GM21619 (cell line): Measurements from ENCODE around the gene CFAP221.
"Not testable (repeated sequence)": the region's sequence is repeated elsewhere in the genome, so short reads cannot be mapped to it uniquely, and the experiment has no call there.

Experiments
- ATAC-seq: cut with Tn5 transposase; IDR thresholded peaks from one replicate; pipeline ENCODE4 v1.9.1; 2021; ENCODE audit not compliant: unreplicated experiment

Gene CFAP221

DNA sequence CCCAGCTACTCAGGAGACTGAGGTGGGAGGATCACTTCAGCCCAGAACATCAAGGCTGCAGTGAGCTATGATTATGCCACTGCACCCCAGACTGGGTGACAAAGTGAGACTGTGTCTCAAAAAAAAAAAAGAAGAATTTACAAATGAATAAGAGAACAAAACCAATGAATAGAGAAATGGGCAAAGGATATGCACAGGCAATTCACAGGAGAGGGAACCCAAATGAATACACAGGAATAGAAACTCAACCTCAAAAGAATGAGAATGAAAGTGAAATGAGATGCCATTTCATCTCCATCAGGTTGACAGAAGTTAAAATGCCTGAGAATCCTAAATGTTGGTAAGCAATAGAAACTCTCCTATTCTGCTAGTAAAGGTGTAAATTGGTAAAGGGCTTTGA, 40.2 kb downstream of the CFAP221 start:
- no peak for ATAC-seq

DNA sequence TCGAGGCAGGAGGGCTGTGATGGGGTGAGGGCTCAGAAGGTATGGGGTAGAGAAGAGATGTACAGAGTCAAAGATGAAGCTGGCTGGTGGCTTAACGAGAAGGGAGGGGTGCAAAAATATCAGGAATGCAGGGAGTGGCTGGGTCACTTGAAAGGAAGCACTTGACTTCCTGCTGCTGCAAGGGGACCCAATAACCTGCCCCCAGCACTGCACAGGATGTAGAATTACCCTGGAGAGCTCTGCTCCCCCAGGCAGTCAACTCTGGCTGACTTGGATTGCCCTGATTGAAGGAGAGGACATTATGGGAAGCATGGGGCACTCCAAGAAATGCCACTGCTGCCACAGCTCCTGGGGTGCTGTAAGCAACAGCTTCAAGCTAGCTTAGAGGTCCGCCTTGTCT, 41.8 kb downstream of the CFAP221 start:
- ATAC-seq: no peak

DNA sequence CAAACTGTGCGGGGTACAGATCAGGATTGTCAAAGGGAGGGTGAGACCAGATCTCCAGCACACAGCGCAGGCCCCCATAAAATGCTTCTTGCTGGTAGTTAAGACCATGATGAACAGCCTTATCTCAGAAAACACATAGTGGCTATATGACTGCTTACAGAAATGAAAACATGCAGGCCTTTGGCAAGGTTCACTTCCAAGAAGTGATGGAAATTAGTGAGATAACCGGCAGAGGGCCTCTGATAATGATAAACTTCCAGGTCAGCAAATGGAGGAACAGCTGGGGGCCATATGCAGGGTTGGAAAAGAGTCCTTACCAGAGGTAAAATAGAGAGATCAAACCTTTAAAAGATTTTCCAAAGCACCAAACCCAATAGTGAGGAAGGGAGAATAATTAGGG, 46.6 kb downstream of the CFAP221 start:
- ATAC-seq: no peak

DNA sequence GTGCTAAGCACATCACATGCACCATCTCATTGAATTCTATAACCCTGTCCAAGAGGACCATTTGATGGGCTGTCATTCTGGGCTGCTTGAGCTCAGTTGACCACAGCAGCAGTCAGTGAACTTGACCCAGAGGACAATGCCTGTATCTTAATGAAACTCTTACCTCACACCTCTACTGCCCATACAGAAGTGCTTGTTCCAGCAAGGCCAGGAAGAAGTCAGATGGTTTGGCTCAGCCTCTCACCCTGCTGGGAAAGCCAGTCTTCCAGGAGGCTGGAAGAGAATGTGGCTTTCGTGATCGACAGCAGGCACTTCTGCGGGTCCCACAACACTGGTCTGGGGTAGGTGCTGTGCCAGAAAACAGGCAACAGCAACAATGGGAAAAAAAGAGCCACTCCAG, 47.3 kb downstream of the CFAP221 start:
- ATAC-seq: no peak

DNA sequence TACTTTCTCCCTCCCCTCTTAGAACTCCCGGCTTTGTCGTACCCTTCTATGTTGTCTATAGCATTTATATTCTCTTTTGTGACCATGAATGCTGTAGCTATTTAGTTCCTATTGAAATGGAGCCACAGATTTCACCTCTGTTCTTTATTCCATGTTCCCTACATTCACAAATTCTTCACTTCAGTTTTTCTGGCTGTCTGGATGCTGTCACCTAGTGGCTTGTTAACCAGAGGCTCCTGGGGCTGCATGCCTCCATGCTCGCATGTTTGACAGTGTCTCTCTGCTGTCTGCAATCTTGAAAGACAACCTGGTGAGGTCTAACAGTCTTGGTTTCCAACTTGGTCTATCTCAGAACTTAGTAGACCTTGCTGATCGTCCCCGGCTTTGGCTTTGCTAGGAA, 48.2 kb downstream of the CFAP221 start:
- no peak for ATAC-seq

DNA sequence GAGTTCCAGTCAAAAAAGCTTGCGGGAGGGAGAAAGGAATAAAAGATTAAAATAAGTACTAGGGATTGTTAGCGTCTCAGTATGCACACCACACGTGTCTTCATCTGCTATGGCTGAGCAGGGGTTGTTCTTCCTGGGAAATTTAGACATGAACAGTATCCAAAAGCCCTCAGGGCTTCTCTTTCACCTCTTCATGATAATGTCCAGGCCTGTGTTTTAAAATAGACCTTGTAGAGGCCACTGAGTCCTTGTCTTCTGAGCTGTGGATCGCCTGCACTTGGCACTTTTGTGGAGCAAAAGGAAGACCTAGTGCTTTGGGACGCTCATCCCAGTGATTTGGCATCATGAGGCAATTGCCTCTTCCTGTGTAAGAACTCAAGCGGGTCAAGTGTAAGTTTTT, 52.4 kb downstream of the CFAP221 start:
- no peak for ATAC-seq

DNA sequence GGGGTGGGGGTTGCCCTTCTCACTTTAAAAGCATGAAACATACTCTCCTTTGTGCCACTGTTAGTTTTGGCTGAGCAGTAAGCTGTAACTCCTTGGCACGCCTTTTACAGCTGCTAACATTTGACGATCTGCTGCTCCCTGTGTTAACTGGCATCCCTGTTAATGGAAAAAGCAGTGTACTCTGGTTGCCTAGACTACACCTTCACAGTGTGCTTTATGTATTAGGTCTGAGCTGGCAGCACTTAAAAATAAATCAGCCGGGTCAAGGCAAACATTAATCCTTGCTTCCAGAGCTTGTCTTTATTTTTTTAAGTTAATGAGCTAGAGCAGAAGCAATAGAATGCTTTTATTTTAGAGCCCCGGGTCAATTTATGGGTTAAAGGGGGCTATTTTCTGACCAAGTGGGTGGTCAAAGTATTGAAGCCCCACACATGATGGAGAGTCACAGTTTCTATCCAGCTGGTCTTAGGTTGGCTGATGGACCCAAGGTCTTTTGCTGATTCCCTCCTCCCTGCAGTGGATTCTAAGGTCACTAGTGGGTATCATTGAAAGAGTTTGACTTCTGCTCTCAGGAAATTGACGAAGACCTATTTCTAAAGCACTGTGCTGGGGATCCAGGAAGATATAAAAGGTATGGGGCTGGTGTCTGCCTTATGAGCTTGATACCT, 54.5 kb downstream of the CFAP221 start:
- no peak for ATAC-seq

DNA sequence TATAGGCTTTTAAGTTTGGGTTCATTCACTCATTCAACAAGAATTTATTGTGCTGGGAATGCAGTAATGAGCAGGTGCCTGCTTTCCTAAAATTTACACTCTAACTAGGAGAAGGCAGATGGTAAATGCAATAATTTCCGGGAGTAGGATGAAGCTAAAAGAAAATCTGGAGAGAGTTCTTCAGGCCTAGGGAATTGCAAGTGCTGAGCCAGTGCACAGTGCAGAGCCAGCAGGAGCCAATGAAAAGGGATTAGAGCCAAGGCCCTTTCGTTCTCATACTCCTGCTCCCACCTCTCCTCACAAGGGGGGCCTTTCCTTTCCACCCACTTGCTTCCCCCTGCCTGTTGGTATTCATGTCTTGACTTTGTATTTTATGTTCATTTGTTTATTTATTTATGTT, 55.1 kb downstream of the CFAP221 start:
- ATAC-seq: no peak

DNA sequence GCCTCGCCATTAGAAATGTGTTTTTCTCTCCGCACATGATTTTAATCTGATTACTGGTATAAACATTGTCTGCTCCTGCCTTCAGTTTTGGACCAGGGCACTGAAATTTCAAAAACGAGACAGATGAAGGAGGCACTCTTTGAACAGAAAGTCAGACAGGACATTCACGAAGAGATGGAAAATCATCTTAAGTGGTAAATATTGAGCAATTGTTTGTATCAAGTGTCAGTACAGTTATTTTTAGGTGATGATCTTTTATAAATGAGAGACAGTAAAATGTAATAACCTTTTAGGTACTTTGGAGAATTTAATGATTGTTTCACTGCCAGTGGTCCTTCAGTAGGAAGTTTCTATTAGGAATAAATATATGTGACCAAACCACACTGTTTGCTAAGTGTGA, 60.8 kb downstream of the CFAP221 start:
- ATAC-seq: no peak

DNA sequence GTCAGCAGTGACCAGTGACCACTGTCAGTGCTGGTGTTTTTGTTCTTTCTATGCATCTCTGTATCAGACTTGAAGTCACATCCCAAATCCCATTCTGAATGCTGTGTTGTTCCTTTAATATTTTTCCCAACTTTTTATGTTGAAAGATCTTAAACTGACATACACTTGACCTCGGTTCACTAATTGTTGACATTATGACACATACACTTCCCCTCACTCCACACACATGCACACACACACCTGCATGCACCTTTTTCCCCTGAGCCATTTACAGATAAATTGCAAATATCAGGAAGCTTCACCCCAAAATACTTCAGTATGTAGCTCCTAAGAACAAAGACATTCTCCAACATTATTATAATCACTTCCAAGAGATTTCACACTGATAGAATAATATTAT, 62.4 kb downstream of the CFAP221 start:
- no peak for ATAC-seq

DNA sequence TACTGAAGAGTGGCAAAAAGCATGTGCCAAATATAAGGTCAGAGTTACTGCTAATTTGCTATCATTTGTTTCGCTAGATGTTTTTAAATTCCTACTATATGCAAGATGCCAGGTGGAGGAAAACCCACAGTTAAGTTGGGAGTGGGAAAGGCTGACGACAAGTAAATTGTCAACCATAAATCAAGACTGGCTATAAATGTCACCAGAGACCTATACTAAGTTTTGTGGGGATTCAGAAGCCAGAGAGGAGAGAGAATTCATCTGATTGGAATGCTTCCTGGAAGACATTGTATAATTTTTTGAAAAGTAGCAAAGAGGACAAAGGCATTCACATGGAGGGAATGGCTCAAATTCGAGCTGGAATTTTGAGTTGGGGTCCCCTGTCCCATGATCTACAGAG, 64.3 kb downstream of the CFAP221 start:
- no peak for ATAC-seq

DNA sequence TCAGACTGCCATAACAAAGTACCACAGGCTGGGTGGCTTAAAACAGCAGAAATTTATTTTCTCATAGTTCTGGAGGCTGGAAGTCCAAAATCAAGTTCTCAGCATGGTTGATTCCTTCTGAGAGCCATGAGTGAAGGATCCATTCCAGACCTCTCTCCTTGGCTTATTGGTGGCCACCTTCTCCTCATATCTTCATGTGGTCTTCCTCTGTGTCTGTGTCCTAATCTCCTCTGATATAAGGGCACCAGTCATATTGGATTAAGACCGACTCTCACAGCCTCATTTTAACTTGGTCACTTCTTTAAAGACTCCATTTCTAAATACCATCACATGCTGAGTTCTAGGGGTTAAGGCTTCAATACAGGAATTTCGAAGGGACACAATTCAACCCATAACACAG, 65.1 kb downstream of the CFAP221 start:
- no peak for ATAC-seq

DNA sequence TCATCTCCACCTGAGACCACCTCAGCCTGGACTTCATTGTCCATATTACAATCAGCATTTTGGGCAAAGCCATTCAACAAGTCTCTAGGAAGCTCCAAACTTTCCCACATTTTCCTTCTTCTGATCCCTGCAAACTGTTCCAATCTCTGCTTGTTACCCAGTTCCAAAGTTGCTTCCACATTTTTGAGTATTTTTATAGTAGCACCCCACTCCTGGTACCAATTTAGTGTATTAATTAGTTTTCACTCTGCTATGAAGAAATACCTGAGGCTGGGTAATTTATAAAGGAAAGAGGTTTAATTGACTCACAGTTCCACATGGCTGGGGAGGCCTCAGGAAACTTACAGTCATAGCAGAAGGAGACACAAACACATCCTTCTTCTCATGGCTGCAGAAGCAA, 69.9 kb downstream of the CFAP221 start:
- ATAC-seq: not testable (repeated sequence)

DNA sequence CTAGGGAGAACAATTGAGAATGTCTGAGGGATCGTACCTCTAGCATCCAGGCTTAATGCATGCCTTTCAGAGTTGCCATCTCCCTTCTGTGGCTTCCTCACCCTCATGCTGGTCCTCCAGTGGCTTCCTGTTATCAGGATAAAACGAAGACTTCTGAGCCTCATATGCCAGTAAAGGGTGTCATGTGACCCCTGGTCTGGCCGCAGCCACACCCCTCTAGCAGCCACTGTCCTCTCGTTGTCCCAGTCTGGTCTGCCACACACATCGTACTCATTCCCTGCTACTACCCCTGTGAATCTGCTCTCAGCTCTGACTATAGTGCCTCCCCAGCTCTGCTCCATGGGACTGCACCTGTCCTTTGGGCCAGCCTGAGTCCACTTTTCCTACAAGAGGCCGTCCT, 72.2 kb downstream of the CFAP221 start:
- no peak for ATAC-seq

DNA sequence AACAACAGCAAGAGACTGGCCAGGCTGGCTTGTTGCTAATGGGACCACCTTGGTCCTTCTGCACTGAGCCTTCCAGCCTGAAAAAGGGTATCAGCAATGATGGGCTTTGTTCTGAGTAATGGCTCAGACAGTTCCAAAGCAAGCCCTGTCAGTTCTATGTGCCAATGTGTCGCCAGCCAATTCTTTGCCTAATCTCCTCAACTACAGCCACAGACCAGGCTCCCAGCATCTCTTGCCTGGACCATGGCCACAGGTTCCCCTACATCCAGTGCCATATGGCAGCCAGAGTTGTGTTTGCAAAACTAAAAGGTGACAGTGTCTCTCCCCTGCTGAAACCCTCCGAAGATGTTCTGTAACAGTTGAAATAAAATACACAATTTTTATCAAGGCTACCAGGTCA, 73.2 kb downstream of the CFAP221 start:
- no peak for ATAC-seq

DNA sequence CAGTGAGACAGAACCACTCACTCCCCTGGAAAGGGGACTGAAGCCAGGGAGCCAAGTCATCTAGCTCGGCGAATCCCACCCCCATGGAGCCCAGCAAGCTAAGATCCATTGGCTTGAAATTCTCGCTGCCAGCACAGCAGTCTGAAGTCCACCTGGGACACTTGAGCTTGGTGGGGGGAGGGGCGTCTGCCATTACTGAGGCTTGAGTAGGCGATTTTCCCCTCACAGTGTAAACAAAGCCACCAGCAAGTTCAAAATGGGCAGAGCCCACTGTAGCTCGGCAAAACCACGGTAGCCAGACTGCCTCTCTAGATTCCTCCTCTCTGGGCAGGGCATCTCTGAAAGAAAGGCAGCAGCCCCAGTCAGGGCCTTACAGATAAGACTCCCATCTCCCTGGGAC, 74.5 kb downstream of the CFAP221 start:
- ATAC-seq: not testable (repeated sequence)

DNA sequence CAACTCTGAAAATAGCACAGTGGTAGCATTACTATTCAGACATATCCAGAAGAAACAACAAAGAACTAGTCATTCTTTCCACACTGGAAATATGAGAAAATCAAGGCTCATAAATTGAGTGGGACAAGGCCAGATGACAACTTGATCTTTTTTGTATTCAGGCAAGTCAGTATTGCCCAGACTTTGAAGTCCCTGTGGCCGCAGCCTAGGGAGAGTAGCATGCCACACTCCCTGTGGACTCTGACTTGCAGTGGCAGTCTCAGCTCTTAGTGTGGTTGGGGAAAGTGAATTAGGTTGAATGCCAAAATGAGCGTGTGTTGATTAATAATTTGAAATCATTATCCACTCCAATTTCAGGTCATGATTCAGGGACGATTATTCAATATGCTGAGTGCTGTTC, 81.0 kb downstream of the CFAP221 start:
- no peak for ATAC-seq

DNA sequence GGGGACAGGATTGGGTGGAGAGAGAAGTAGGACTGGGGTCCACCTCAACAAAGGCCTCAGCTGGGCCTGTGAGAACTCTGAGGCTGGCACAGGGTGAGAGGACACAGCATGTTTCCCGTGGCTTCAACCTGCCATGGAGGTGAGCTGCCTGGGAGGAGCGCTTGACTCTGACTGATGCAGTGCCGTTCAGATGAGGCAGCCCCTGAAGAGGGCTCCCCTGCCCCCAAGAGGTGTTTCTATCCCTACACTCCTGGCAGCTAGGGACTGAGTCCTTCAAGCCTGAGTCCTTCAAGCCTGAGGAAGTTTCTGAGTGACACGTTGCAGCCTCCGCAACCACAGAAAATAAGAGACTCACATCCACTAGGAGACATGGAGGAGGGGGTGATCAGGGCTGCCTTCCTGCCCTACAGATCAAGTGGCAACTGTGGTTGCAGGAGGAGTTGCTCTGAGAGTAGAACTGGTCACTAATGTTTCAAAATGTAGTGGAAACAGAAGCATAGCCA, 85.1 kb downstream of the CFAP221 start:
- ATAC-seq: no peak

DNA sequence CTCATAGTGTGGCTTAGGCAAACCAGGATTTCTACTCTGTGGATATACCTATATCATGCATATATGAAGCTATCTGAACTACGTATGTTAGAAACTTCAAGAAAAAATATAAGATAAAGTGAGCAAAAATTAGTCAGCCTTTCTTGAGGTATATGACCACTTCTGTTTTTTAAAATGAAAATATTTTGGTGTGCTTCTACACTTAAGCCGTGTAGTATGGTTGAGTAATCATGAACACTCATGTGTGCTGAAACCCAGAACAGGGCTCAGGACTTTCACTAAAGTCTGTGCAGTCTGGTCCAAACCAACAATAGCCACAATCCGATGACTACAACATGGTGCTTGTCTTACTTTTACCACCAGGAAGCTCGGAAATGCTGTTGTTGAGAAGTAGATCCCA, 85.9 kb downstream of the CFAP221 start:
- no peak for ATAC-seq

DNA sequence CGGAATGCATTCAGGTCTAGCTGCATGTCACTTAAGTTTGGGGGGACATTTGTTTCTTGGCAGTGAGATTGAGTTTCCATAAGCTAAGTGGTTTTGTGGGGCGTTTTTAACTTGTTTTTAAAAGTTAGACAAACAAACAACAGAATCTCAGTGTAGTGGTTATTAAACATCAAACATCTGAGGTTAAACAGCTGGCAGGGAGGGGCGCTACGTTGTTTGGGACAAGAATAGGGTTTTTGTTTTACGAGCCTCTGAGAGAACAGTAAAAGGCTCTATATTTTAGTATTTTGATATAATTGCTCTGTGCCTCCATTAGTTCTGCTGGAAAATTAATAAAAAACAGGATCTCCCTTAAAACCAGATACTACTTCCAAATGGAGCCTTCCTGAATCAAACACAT, 93.1 kb downstream of the CFAP221 start:
- ATAC-seq: no peak

DNA sequence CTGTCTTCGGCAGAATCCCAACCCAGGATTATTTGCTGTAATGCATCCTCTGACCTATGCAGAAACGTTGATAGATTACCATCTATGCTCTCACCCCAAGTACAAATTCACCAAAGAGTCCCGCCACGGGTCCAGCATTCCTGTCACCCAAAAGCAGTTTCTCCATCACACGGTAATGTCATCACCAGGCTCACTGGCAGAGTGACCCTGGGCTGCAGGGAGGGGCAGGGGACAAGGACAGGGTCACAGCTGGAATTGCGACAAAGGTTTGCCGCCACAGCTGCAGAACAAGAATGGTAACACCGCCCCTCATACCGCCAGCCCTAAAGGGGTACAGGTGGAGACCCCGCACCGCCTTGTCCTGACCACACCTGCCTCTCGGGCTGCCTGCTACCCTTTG, 94.0 kb downstream of the CFAP221 start:
- ATAC-seq: no peak

DNA sequence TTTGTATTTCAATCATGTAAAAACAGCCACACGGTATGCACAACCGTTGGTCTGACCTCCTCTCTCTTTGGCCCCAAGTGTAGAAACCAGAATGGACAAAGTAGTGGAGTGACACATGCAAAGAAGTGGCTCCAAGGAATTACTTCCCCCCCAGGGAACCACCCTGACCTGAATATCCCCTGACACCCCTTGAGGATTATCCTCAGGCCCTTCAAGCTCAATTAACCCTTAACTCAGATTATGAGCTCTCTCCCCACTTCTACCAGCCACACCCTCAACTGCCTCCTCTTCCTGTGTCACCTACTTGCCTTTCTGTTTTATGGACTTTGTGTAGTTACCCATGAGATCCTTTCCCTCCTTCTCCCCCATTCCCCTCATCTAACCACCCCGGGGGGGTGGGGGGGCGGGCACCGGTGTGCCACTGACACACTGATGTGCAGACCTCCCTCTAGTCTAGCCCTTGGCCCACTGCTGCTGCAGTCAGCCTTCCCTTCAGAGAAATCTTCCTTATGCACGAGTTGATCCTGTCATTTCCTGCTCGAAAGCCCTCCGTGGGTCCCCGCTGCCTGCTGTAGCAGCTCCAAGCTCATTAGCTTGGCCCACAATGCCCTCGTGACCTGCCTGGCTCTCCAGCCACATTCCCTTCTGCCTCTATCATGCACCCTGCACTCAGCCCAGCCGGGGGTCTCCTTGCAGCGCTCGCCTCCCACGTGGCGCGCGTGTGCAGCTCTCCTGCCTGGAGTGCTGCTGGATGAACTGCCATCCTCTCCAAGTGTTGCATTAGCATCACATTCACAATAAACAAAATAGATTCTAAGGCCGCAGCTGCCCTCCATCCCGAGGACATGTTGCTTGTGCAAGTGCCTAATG, 94.7 kb downstream of the CFAP221 start:
- no peak for ATAC-seq
